ENCODE data around the gene BDKRB2. TPM values are rescaled to one million over a fixed set of nuclear protein-coding genes. Genes with fewer than 3 reads are reported as not detected.
A peak's percentile ranks its signal among the peaks of the same experiment; 100 is the strongest.

The BDKRB2 gene
- total and polyA plus RNA-seq, 7 donors: 0.11 to 0.56 (median 0.35) TPM

DNA sequence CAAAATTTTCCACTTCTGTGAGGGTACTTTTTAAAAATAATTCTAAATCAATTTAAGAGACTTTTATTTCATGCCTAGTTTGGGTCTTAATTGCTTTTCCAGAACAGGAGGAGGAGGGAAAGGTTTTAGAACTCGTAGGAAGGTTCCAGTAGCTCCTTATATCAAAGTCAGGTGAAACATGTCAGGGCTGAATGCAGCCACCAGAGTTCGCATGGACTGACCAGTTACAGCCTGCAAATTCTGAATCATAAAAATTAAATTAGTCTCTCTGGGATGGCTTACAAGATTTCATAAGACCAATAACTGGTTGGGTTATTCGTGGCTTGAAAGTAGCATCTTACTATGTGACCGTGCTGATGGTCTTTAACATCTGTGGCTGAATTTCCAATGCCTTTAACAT is 51.8 kb downstream of the BDKRB2 start:
- H3K9me3 ChIP-seq: no peaks in the 10 kb centered on the region
- ATAC-seq: peak in 2 of 4 donors; percentile 55 to 56
- intact Hi-C loops (cut with DNase I): no loop called here
- no peaks in the 10 kb centered on the region for H3K36me3 ChIP-seq (ENCODE audit: insufficient read depth in 1 of 2, low read depth in 1 of 2)
- H3K4me1 ChIP-seq: no peaks in the 10 kb centered on the region
- 43 to 65% (median 43%) methylated on average over 4 of the region's 4 CpGs for WGBS, 3 donors
- DNase-seq: no peak
- H3K4me3 ChIP-seq: no peak overlapping the region
- peaks cover 0 to 20% (median 6%) of the 10 kb centered on the region in 3 donors for H3K27me3 ChIP-seq (ENCODE audit: insufficient read depth in 3 of 3, low read length in 2 of 3)
- H3K27ac ChIP-seq: no peak overlapping the region
- TF ChIP-seq, protein P1, sequence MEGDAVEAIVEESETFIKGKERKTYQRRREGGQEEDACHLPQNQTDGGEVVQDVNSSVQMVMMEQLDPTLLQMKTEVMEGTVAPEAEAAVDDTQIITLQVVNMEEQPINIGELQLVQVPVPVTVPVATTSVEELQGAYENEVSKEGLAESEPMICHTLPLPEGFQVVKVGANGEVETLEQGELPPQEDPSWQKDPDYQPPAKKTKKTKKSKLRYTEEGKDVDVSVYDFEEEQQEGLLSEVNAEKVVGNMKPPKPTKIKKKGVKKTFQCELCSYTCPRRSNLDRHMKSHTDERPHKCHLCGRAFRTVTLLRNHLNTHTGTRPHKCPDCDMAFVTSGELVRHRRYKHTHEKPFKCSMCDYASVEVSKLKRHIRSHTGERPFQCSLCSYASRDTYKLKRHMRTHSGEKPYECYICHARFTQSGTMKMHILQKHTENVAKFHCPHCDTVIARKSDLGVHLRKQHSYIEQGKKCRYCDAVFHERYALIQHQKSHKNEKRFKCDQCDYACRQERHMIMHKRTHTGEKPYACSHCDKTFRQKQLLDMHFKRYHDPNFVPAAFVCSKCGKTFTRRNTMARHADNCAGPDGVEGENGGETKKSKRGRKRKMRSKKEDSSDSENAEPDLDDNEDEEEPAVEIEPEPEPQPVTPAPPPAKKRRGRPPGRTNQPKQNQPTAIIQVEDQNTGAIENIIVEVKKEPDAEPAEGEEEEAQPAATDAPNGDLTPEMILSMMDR (IDR thresholded peaks at IDR 0.05): no peak

DNA sequence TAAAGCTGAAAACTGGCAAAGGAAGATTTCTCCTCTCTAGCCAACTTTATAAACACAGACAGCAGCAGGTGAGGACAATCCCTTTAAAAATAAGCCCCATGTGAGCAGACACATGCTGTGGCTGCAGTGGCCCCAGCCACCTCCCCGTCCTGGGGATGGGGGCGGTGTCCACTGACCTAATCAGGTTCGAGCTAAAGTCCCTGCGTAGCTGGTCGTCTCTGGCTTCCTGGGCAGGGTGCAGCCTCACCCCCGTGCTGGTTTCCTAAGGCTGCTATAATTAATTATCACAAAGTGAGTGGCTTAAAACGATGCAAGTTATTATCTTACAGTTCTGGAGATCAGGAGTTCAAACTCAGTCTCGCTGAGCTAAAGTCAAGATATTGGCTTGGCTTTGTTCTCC is 52.4 kb downstream of the BDKRB2 start:
- Histone ChIP-seq H3K36me3 (ENCODE audit: insufficient read depth in 1 of 2, low read depth in 1 of 2) (no peaks in the 10 kb centered on the region), H3K4me1 (no peaks in the 10 kb centered on the region), H3K27me3 (ENCODE audit: insufficient read depth in 3 of 3, low read length in 2 of 3) (peaks cover 0 to 15% (median 5%) of the 10 kb centered on the region in 3 donors), H3K4me3 (no peak overlapping the region), H3K27ac (no peak overlapping the region), H3K9me3 (no peaks in the 10 kb centered on the region)
- intact Hi-C loops (cut with DNase I): no loop called here
- 63 to 73% (median 71%) methylated on average over 8 of the region's 8 CpGs for WGBS, 3 donors
- DNase-seq (no peak), ATAC-seq (no peak)
- TF ChIP-seq, protein P1 (IDR thresholded peaks at IDR 0.05): no peak

DNA sequence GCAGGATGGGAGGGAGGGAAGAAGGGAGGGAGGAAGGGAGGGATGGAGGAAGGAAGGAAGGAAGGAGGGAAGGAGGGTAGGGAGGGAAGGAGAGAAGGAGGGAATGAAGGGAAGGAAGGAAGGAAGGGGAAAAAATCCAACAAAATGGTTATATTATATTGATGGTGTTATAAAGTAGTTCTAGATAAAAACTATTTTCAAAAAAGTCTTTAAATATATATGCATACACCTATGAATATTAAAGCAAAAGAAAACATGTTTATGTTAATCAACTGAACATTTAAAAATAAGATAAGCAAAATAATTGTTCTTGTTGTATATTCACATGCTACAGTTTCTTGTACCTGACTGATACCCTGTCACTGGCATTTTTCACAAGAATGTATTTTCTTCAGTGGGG is 53.3 kb downstream of the BDKRB2 start:
- H3K27me3 ChIP-seq (ENCODE audit: insufficient read depth in 3 of 3, low read length in 2 of 3): peaks cover 0 to 12% (median 2%) of the 10 kb centered on the region in 3 donors
- H3K27ac ChIP-seq: no peak overlapping the region
- intact Hi-C loops (cut with DNase I): no loop called here
- no peak for ATAC-seq
- TF ChIP-seq, protein P1 (IDR thresholded peaks at IDR 0.05): no peak
- no peak for DNase-seq
- H3K4me3 ChIP-seq: no peak overlapping the region
- no peaks in the 10 kb centered on the region for H3K36me3 ChIP-seq (ENCODE audit: insufficient read depth in 1 of 2, low read depth in 1 of 2)
- no peaks in the 10 kb centered on the region for H3K4me1 ChIP-seq
- no peaks in the 10 kb centered on the region for H3K9me3 ChIP-seq

DNA sequence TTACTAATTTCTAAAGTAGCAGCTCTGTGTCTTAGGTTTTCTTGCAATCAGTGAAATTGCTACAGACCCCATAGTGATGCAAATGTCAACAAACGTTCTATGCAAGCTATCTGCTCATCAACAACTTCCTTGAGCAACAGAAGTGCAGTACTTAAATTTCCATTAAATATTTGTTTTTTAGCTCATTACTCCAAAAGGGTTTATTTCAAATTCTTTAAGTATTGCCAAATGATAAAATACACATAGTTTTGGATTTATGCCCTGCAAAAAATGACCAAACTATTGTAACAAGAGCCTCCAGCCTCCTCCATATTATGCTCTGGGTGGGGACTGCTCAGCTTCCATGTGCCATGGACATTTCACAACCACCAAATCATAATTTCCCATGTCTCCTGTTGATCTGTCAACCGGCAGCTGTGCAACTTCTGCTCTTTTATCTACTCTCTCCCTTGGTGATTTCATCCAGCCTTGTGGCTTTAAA is 55.7 kb downstream of the BDKRB2 start:
- H3K4me1 ChIP-seq: no peaks in the 10 kb centered on the region
- H3K27me3 ChIP-seq (ENCODE audit: insufficient read depth in 3 of 3, low read length in 2 of 3): peaks cover 0 to 10% (median 0%) of the 10 kb centered on the region in 3 donors
- H3K9me3 ChIP-seq: no peaks in the 10 kb centered on the region
- no peak overlapping the region for H3K4me3 ChIP-seq
- intact Hi-C loops (cut with DNase I): no loop called here
- H3K27ac ChIP-seq: no peak overlapping the region
- ATAC-seq (no peak), DNase-seq (no peak)
- TF ChIP-seq, protein P1 (IDR thresholded peaks at IDR 0.05): no peak
- no peaks in the 10 kb centered on the region for H3K36me3 ChIP-seq (ENCODE audit: insufficient read depth in 1 of 2, low read depth in 1 of 2)
- 35 to 61% (median 45%) methylated on average over 2 of the region's 2 CpGs for WGBS, 3 donors

DNA sequence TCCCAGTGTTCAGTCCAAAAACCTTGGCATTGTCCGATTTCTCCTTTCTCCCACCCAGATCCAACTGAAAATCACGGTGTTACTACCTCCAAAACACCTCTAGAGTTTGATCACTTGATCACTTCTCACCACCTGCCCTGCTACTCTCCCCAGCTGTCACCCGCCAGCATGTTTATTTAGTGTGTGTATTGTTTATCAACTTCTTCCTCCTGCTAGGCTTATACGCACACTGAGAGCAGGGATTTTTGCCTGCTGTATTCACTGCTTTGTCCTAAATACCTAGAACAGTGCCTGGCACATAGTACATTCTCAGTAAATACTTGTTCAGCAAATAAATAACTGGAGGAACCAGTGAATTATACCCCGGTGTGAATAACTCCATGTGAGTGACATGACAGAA is 56.4 kb downstream of the BDKRB2 start:
- peaks cover 0 to 10% (median 4%) of the 10 kb centered on the region in 3 donors for H3K27me3 ChIP-seq (ENCODE audit: insufficient read depth in 3 of 3, low read length in 2 of 3)
- DNase-seq (no peak), ATAC-seq (no peak)
- no peaks in the 10 kb centered on the region for H3K4me1 ChIP-seq
- 77 to 86% (median 80%) methylated on average over 5 of the region's 5 CpGs for WGBS, 3 donors
- H3K9me3 ChIP-seq: no peaks in the 10 kb centered on the region
- TF ChIP-seq, protein P1 (IDR thresholded peaks at IDR 0.05): no peak
- no peaks in the 10 kb centered on the region for H3K36me3 ChIP-seq (ENCODE audit: insufficient read depth in 1 of 2, low read depth in 1 of 2)
- H3K27ac ChIP-seq: no peak overlapping the region
- intact Hi-C loops (cut with DNase I): no loop called here
- H3K4me3 ChIP-seq: no peak overlapping the region
